ENCODE data around the gene PPP4C.
"Not testable (repeated sequence)": the region's sequence is repeated elsewhere in the genome, so short reads cannot be mapped to it uniquely, and the experiment has no call there.

The PPP4C gene

DNA sequence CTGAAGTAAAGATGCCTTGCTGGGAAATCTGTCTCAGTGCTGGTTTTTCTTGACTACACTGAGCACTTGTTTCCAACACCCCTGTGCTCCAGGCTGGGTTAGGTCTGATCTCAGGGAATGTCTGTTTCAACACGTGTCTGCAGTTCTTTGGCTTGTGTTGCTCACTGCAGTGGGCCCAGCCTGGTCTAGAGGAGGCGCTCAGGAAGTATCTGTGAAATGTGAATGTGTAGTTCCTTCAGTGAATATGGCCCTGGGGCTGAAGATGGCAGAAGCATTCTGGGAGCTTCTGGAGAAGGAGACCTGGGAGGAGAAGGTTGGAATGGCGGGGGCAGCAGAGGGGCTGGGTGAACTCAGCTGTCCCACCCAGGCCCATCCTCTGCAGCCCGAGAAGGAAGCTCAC lies 28.3 kb downstream of the PPP4C start:
- DNase-seq, result no peak

DNA sequence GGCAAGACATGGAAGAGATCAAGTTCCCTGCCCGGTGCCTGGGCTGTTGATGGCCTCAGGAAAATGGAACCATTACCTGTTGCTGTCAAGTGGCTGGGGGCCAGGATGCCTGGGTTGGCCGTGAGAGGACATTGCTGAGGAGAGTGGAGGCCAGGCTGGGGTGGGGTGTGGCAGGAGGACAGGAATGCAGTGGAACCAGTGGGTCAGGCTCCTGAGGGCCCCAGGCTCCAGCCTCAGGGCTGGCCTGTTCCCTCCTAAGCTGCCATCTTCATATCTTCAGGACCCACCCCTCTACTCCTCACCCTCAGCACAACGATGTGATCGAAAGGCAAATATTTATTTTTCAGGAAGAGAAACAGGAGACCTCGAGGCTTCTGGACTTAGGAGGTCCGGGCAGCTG lies 28.7 kb downstream of the PPP4C start:
- no peak for DNase-seq

DNA sequence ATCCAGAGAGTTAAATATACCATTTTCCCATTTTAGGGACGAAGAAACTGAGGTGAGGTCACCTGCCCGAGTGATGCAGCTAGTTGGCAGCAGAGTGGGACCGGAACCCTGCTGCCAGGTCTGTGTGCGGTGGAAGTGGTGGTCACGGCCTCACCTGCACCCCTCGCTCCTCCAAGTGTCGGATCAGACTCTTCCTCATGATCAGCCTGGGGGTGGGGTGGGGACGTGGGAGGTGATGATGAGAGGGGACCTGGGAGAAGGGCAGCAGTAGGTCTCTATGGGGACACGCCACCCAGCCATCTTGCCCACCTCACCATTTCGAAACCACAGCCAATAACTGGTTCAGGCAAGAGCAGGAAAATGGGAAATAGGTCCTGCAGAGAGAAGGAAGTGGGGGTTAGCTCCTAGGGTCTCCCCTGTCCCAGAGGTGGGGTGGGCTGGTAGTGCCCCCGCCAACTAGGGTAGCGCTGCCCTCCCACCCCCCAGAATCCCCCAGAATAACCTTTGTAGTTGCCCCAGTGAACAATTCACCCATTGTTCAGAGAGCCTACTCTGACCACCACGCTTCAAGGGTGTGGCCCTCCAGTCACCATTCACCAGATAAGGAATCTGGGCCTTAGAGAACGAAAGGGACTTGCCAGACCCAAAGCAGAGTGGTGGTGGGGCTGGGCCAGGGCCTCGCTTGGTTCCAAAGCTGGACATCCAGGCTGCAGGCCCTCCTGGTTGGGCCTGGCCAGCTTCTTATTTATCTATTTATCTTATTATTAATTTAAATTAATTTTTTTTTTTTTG lies 32.5 kb downstream of the PPP4C start:
- DNase-seq, result no peak

DNA sequence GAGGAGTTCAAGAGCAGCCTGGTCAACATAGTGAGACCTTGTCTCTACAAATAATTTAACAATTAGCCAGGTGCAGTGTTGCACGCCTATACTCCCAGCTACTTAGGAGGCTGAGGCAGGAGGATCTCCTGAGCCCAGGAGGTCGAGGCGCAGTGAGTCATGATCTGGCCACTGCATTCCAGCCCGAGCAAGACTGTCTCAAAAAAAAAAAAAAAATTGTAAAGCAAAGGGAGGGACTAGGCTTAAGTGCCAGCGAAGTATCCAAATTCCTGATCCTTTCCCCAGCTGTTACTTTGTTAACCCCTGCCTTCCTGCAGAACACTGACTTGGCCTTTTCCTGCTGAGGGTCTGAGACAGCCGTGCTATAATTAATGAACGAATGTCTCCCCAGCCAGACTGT lies 34.9 kb downstream of the PPP4C start:
- DNase-seq, result no peak

DNA sequence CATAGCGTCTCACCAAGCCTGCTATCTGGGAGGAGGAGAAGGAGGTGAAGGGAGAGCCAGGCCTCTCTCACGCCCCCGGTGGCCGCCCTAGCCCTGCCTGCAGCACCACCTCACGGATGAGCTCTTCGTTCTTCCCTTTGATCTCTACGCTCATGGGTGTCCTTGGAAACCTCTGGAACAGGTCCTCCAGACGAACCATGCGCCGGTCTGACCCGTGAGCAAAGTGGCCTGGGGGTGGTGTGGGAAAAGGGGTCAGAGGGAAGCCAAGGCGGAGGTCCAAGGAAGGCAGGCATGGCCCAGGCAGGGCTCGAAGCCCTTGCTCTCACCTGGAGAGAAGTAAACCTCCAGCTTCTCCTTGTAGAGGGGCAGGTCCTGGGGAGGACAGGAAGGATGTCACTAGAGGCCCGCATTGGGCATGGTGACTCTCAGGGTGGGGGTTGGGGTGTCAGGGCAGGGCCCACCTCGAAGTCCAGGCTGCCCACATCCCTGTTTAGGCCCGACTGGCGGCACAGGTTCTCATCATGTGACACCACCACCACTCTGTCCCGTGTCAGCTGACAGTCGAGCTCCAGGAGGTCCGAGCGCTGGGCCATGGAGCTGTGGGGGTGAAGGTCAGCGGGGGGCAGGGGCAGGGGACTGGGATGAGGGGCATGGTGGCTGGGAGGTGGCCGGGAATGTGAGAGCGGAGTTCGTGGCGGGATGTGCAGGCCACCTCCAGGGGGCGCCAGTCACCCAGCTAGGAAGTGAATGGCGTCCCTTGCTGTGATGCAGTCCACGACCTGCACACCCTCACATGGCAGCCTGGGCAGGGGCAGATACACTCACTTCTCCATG lies 36.6 kb downstream of the PPP4C start:
- no peak for DNase-seq

DNA sequence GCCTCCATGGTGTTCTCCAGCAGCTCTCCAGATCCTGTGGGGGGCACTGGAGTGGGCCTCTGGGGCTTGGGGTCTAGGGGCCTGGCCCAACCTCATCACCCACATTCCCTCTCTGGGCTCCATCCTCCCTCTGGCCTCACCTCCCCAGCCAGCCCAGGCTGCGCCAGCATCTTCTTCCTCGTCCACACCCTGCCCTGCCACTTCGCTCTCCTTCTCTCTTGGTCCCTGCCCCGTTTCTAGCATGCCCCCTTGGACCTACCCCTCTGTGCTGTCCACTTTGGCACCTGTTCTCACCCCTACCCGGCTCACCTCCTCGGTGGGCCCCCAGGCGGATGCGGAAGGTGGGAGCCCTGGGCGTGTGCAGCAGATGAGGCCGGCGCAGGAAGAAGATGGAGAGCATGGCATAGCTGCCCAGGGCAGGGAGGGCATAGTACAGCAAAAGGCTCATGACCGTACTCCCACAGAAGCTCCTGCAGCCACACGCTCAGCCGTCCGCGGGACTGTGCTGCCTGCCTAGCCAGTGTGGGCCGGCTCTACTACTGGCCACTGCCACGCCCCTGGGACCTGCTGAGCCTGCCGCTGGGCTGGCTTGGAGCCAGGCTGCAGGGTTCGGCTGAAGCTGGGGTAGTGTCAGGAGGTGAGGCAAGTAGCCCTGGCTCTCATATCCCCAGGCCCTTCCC lies 37.4 kb downstream of the PPP4C start, which contains the start of gene GDPD3:
Gene GDPD3, minus strand, starts transcription at position 507 of the 680 bp plus-strand sequence. Its CDS starts 59 bp downstream, at position 448.
- DNase-seq, result no peak

DNA sequence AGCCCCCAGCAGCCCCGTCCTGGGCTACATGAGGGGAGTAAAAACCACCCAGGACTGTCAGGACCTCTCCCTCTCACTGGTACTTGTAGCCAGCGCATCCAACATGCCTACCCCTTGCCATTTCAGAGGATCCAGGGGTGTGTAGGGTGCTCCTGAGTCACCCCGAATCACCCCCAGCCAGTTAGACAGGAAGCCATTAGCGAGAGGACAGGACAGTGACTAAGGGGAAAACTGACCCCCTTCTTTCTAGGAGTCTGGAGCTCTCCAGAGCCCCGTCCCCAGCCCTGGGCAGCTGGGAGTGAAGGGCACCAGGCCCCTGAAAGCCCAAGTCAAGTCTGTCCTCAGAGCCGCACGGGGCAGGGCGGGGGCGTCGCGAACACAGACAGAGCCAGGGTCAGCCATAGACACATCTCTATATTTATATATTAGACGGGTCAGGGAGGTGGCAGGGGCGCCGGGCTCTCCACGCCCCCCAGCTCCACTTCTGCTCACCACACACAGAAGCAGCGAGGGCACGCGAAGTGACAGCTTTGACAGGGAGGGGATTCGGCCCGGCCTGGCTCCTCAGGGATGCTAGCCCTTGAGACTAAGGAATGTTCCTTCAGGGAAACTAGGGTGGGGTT lies 38.0 kb downstream of the PPP4C start:
- no peak for DNase-seq

DNA sequence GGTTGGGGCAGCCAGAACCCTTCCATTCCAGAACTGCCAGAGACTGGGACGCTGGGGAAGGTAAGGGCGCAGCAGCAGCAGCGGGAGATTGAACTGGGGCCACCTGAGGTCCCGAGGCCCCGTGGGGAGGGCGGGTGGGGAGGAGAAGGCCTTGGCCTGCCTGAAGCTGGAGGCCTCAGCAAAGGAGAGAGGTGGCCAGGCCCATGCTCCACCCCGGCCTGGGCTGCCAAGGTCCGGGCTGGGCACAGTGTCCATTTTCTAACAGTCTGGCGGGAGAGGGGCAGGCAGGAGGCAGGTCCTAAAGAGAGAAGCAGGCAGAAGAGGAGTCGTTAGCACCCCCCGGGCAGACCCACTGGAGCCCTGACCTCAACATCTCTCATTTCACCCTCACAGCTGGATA lies 38.6 kb downstream of the PPP4C start:
- DNase-seq, result no peak

DNA sequence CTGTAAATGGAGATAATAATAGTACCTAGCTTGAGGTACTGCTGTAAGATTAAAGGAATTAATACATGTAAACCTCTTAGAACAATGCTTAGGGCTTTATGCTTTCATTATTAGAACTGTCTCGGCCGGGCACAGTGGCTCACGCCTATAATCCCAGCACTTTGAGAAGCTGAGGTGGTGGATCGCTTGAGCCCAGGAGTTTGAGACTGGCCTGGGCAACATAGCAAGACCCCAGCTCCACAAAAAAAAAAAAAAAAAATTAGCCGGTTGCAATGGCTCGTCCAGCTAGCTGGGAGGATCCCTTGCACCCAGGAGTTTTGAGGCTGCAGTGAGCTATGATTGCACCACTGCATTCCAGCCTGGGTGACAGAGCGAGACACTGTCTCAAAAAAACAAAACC lies 39.0 kb downstream of the PPP4C start:
- not testable (repeated sequence) for DNase-seq

DNA sequence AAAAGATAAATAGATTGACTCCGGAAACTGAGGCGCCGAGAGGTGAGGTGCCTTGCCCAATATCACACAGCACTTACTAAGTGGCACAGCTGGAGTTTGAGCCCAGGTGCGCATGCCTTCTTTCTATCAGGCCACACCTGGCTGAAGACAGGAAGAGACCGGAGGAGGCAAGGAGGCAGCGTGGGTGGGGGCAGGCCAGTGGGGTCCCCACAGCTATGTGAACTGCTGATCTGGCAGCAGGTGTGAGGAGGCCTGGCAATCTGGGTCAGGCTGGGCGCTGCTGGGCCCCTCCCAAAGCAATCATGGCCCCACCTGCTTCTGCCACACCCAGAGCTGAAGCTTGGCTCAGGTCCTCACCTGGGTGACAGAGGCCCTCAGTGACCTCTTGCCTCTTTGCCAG lies 39.4 kb downstream of the PPP4C start:
- DNase-seq, result no peak

DNA sequence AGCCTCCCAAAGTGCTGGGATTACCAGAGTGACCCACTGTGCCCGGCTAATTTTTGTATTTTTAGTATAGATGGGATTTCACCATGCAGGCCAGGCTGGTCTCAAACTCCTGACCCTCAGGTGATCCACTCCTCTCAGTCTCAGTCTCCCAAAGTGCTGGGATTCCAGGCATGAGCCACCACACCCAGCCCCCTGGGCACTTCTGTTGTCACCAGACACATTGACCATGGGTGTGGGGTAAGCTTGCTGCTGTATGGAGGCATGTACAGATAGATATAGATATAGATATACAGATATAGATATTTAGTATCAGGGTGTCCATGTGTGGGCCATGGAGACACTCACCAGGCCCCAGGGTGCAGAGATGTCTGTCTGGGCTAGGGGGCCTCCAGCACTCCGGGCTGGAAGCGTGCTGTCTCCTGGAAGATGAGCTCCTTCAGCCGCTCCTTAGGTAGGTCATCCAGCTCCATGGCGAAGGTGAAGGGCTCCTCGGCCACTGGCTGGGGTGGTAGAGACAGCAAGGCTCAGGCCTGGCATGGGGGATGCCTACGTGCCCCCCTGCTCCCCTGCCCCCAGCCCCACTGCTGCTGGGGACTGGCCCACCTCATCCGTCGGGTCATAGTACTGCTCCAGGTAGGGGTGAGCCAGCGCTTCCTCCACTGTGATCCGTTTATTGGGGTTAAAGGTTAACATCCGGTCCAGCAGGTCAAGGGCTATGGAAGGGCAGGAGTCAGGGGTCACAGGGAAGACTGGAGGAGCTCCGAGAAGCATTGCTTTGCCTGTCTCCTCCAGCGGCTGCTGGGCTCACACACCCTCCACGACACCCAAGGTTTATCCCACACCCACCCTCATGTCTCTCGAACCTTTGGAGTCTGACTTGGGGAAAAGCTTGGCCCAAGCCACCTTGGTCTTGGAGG lies 40.8 kb downstream of the PPP4C start:
- DNase-seq, result no peak

DNA sequence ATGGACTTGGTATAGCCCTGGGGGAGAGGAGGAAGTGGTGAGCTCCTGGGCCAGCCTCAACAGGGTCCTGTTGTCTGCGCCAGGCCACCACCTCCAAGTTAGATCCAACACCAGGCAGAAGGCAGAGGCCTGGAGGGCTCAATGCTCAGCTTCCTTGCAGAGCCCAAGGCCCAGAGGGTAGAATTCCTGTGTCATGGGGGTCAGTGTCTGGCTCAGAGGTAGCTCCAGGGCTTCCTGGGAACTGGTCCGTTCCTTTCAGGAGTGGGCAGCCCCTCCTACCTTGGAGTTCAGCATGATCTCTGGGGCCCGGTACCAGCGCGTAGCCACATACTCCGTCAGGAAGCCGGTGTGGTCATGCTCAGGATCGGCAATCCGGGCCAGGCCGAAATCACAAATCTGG lies 42.0 kb downstream of the PPP4C start:
- DNase-seq, result no peak

DNA sequence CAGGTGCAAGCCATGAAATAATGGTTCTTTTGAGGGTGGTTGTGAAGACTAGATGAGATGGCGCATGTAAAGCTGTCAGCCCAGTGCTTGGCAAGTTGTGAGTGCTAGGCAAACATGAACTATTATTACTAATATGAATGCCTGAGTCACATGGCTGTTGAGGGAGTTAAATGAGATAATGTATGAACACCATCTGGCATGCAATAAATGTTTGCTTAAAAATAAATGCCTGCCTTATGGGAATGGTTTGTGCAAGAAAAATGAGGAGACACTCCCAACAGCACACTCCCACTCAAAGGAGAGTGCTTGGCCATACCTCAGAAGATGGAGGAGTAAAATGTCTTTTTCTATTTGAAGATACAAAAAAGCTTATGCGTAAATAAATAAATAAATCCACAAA lies 43.6 kb downstream of the PPP4C start:
- no peak for DNase-seq

DNA sequence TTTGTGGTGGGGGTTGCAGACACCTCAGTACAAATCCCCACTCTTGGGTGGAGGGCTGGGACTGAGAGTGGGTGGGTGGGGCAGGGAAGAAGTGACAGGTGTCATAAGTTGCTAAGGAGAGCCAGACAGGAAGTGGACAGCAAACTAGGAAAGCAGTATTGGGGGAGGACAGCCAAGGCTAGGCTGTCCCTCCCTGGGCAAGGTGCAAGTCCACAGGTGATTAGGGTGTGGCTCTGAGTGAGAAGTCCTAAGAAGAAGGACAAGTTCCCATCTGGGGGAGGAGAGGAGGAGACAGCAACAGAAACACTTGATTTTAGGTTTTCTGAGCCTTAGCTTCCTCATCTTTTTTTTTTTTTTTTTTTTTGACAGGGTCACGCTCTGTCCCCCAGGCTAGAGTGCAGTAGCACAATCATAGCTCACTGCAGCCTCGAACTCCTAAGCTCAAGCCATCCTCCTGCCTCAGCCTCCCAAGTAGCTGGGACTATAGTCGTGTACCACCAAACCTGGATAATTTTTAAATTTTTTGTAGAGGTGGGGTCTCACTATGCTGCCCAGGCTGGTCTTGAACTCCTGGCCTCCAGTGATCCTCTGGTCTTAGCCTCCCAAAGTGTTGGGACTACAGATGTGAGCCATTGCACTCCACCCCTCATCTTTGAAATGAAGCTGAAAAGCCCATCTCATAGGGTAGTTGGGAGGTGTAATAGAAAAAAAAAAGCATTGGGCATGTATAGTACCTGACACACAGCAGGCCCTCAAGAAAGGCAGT lies 44.7 kb downstream of the PPP4C start:
- no peak for DNase-seq

DNA sequence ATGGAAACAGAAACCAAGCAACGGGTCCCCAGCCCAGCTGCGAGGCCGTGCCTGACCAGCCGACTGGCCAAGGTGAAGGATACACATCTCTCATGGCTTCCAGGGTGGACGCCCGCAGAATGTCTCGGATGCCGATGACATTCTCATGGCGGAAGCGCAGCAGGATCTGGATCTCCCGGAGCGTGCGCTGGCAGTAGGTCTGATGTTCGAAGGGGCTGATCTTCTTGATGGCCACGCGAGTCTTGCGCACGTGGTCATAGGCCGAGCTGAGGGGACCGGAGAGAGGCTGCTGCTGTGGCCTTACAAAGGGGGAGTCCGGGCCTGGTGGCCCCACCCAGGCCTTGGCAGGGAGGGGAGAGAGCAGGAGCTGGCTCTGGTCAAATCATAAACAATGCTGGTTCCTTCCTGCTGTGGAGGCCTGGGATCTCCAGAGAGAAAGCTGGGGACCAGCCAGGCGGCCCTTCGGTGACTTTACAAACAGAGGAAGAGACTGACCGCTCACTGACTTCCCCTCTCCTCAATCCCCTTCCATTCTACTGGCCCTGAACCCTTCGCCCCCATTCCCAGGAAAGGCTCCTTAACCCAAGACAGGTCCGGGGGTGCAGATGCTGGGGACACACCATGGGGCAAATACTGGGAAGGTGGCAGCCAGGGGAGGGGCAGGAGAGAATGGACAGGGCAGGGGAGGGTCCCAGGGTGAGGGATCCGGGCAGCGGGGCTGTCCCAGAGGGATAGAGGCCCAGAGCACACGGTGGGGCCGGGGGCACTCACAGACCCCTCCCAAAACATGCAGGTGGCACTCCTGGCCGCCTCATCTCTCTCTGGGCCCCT lies 46.2 kb downstream of the PPP4C start:
- DNase-seq, result no peak

DNA sequence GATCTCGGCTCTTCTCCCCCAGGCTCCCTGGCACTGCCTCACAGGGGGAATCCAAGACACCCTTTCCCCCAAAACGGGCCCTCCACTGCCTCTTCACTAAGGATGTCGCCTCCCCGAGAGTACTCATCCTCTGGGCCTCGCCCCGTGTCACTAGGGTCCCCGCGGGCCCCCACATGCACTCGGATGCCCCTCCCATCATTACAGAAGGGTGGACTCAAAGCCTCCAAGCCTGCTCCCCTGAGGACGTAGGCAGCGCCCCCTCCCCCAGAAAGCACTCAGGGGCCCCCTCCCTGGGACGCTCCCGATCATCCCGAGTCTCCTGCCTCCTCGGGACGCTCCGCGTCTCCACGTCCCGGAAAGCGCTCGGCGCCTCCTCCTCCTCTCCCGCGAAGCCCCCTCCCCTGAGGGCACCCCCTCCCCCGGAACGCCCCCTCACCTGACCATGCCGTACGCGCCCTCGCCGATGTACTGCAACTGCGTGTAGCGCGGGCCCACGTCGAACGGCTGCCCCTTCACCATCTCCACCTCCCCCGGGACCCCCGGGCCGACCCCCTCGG lies 46.9 kb downstream of the PPP4C start:
- no peak for DNase-seq

DNA sequence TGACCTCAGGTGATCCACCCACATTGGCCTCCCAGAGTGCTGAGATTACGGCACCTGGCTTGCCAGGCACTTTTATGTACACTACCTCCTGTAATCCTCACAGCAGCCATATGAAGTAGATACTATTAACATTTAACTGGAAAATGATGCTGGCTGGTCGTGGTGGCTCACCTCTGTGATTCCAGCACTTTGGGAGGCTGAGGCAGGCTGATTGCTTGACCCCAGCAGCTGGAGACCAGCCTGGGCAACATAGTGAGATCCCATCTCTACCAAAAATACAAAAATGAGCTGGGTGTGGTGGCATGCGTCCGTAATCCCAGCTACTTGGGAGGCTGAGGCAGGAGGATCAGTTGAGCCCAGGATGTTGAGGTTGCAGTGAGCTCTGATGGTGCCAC lies 49.2 kb downstream of the PPP4C start:
- no peak for DNase-seq

DNA sequence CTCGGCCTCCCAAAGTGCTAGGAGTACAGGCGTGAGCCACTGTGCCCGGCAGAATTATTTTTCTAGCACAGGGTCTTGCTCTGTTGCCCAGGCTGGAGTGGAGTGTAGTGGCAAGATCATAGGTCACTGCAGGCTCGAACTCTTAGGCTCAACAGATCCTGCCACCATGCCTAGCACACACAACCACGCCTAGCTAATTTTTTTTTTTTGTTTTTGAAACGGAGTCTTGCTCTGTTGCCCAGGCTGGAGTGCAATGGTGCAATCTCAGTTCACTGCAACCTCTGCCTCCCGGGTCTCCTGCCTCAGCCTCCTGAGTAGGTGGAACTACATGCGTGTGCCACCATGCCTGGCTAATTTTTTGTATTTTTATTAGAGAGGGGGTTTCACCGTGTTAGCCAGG lies 49.9 kb downstream of the PPP4C start:
- DNase-seq, result not testable (repeated sequence)

DNA sequence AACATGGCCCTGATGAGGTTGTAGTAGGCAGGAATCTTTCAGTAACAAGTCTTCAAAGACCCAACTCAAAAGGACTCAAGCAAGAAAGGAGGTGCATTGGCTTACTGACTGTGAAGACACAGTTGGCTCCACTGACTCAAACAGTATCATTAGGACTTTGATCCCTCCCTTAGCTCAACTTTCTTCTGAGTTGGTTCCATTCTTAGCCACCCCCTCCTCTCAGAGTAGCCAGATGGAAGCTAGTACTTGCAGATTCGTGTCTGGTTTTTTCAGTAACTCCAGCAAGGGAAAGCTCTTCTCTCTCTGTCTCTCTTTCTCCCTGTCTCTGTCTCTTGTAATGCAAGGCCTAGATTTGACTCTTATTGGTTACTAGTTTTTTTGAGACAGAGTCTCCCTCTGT lies 52.2 kb downstream of the PPP4C start:
- DNase-seq, result no peak

Data from cortex of kidney (tissue), 1 donor.